Heart left ventricle (tissue), 16 donors: ENCODE measurements around the gene NRBF2. TPM values are rescaled to one million over a fixed set of nuclear protein-coding genes. Genes with fewer than 3 reads are reported as not detected.

Experiments used
- ATAC-seq, 4 donors: fragments of 200-7000 bp; cut with Tn5 transposase; one replicate each; pipeline ENCODE4 v1.9.1; 2020 to 2022; ENCODE audit warnings: moderate library complexity in 4 of 4, mild to moderate bottlenecking in 3 of 4, moderate number of reproducible peaks in 1 of 4
- DNase-seq, 5 donors: peaks; one replicate each; pipeline ENCODE4 v3.0.0-alpha.2; 2020
- H3K27ac ChIP-seq, 12 donors: fragments of 200-600 bp; sonication (generic) in 4 of 12; one replicate each; pipeline versions ENCODE4 v1.5.0 to v1.8.0; 2016 to 2022; ENCODE audit warnings: mild to moderate bottlenecking in 2 of 12
- H3K27me3 ChIP-seq, 9 donors: fragments of 200-600 bp; sonication (generic) in 2 of 9; one replicate each; pipeline versions ENCODE4 v1.5.1 to v1.8.0; 2016 to 2022; ENCODE audit warnings: mild to moderate bottlenecking in 3 of 9
- H3K36me3 ChIP-seq, 9 donors: fragments of 200-600 bp; sonication (generic) in 2 of 9; one replicate each; pipeline versions ENCODE4 v1.5.0 to v1.8.0; 2018 to 2022; ENCODE audit warnings: mild to moderate bottlenecking in 2 of 9
- H3K4me1 ChIP-seq, 12 donors: fragments of 200-600 bp; sonication (generic) in 4 of 12; one replicate each; pipeline versions ENCODE4 v1.5.0 to v1.8.0; 2016 to 2022; ENCODE audit warnings: mild to moderate bottlenecking in 3 of 12
- H3K4me3 ChIP-seq, 12 donors: fragments of 200-600 bp; sonication (generic) in 4 of 12; one replicate each; pipeline versions ENCODE4 v1.5.0 to v1.8.0; 2017 to 2022; ENCODE audit warnings: mild to moderate bottlenecking in 9 of 12, moderate library complexity in 4 of 12
- H3K9me3 ChIP-seq, 12 donors: fragments of 200-600 bp; sonication (generic) in 4 of 12; one replicate each; pipeline versions ENCODE4 v1.5.0 to v1.8.0; 2016 to 2022; ENCODE audit warnings: mild to moderate bottlenecking in 1 of 12
- CTCF ChIP-seq, 12 donors: fragments of 200-600 bp; sonication (generic) in 4 of 12; IDR thresholded peaks; one replicate each; pipeline versions ENCODE4 v1.5.0 to v1.8.0; 2018 to 2022; ENCODE audit warnings: antibody characterized with exemption in 12 of 12, mild to moderate bottlenecking in 5 of 12
- POLR2A ChIP-seq, 2 donors: fragments of 450-650 bp; IDR thresholded peaks; one replicate each; pipeline ENCODE4 v1.6.1; 2017; ENCODE audit warnings: antibody characterized with exemption in 2 of 2, mild to moderate bottlenecking in 2 of 2, moderate library complexity in 2 of 2
- WGBS, 4 donors: extraction: QIAGEN DNeasy Blood & Tissue Kit in 2 of 4; methylation state at CpG; one replicate each; pipeline versions ENCODE4 v1.1.5 to v1.1.7; 2013 to 2018; 5-methylcytosine and 5-hydroxymethylcytosine counted together
- intact Hi-C, 10 donors: fragments of 100-400 bp; cut with DNase I; formaldehyde crosslinking; loops; one replicate each; pipeline versions ENCODE4 v1.11.1 to v1.14.2; 2022
- polyA plus RNA-seq, 2 donors: library from polyadenylated mRNA; stranded (reverse); fragments of 200-250 nt; gene quantifications; one replicate each; pipeline ENCODE4 v1.2.3, GENCODE V29; 2013
- total RNA-seq, 9 donors: library from RNA; depleted of rRNA in 2 of 9; stranded (reverse); fragments of >200 nt in 2 of 9; fragmentation: NEBNext Ultra II Directional in 3 of 9; extraction: Animal tissue kit (Norgen Biotek cat#: 25700) in 3 of 9; gene quantifications; one replicate each; pipeline versions ENCODE4 v1.1.0 to v1.2.4, GENCODE V29; 2016 to 2023
- donor health status: ischemic (EF 13 %, LVEDD 7.1; RV severe dilation, severe dysfunction).
- donor health status: healthy with polysubstance abuse.
- donor health status: DM: no; HTN: yes; CAD: no.
- donor health status: DM: no; HTN: no; CAD: no.
- donor health status: ischemic (EF 25% LVEDD 6.9; RV normal size, moderate dysfunction).
- donor health status: ischemic (EF 25% LVEDD 5.7; RV mildly dilated, moderate dysfunction).
- donor health status: healthy.
- donor health status: DM: yes; HTN: yes; CAD: no.
- donor health status: ischemic (EF 35%, LVEDD 5.7; RV mildly dilated, moderate dysfunction).
- donor health status: nonischemic (EF 11% LVEDD 7.7; RV severe dilation, severe dysfunction).
- donor health status: DM: yes; HTN: yes; CAD: no.
- donor health status: PGD.
- donor health status: ischemic (EF 29% LVEDD 5.4; RV normal size, mild dysfunction).
- donor health status: nonischemic (EF 23%, LVEDD 6.1; RV moderate dilation, normal function).

NRBF2 gene
- total and polyA plus RNA-seq, 11 donors = 2.7 to 18.3 (median 10.7) TPM

GRCh38 chr10:63116452-63117072, 16.6 kb upstream of the NRBF2 start:
- Histone ChIP-seq H3K4me3 (no peak overlapping the region), H3K36me3 (no peaks in the 10 kb centered on the region), H3K4me1 (peaks cover 3 to 35% (median 26%) of the 10 kb centered on the region in 12 donors), H3K9me3 (no peaks in the 10 kb centered on the region), H3K27me3 (no peaks in the 10 kb centered on the region), H3K27ac (peak overlapping the region; percentile 26 to 92 (median 83))
- intact Hi-C loops = loop anchor here in 1 of 10 donors (1.0 kb wide), 1 partner anchor 17 kb away; the partner anchor contains the start of gene NRBF2
- no peak for DNase-seq
- TF ChIP-seq CTCF (IDR thresholded peaks at IDR 0.05) = no peak
- TF ChIP-seq POLR2A (IDR thresholded peaks at IDR 0.05) = no peak
- whole genome bisulfite sequencing, 4 donors = 81 to 87% (median 83%) methylated on average over 3 of the region's 3 CpGs
- ATAC-seq = no peak

GRCh38 chr10:63119041-63119440, 14.1 kb upstream of the NRBF2 start:
- ATAC-seq (no peak), DNase-seq (no peak)
- H3K27me3 ChIP-seq = no peaks in the 10 kb centered on the region
- H3K36me3 ChIP-seq = no peaks in the 10 kb centered on the region
- peaks cover 3 to 31% (median 23%) of the 10 kb centered on the region in 12 donors for H3K4me1 ChIP-seq
- TF ChIP-seq POLR2A (IDR thresholded peaks at IDR 0.05) = no peak
- TF ChIP-seq CTCF (IDR thresholded peaks at IDR 0.05) = no peak
- no peak overlapping the region for H3K4me3 ChIP-seq
- H3K9me3 ChIP-seq = no peaks in the 10 kb centered on the region
- intact Hi-C loops = no loop called here
- H3K27ac ChIP-seq = no peak overlapping the region

- peak overlapping the region in 5 of 12 donors; percentile 4 to 63 (median 29) for H3K27ac ChIP-seq
- H3K9me3 ChIP-seq = no peaks in the 10 kb centered on the region
- ATAC-seq (peak in 3 of 4 donors; percentile 53 to 80 (median 58)), DNase-seq (peak in 4 of 5 donors; percentile 20 to 54 (median 36))
- no peak overlapping the region for H3K4me3 ChIP-seq
- no peaks in the 10 kb centered on the region for H3K36me3 ChIP-seq
- H3K27me3 ChIP-seq = no peaks in the 10 kb centered on the region
- peaks cover 0 to 16% (median 9%) of the 10 kb centered on the region in 12 donors for H3K4me1 ChIP-seq
- intact Hi-C loops = no loop called here
- TF ChIP-seq CTCF (IDR thresholded peaks at IDR 0.05) (no peak), POLR2A (IDR thresholded peaks at IDR 0.05) (no peak)
Measured at GRCh38 chr10:63120554-63120953, 12.6 kb upstream of the NRBF2 start.

GRCh38 chr10:63123727-63124362, 9.3 kb upstream of the NRBF2 start:
- H3K4me1 ChIP-seq = peaks cover 0 to 5% (median 0%) of the 10 kb centered on the region in 12 donors
- H3K36me3 ChIP-seq = no peaks in the 10 kb centered on the region
- TF ChIP-seq CTCF (IDR thresholded peaks at IDR 0.05) (no peak), POLR2A (IDR thresholded peaks at IDR 0.05) (no peak)
- H3K27me3 ChIP-seq = no peaks in the 10 kb centered on the region
- no peaks in the 10 kb centered on the region for H3K9me3 ChIP-seq
- intact Hi-C loops = no loop called here
- no peak overlapping the region for H3K4me3 ChIP-seq
- DNase-seq = no peak
- 78 to 86% (median 80%) methylated on average over 2 of the region's 2 CpGs for WGBS, 4 donors
- H3K27ac ChIP-seq = no peak overlapping the region
- no peak for ATAC-seq
